ENCODE data around the gene SZT2. TPM values are rescaled to one million over a fixed set of nuclear protein-coding genes. Genes with fewer than 3 reads are reported as not detected.

The SZT2 gene
- 27.9 and 36.4 TPM in 2 replicates for total RNA-seq

DNA sequence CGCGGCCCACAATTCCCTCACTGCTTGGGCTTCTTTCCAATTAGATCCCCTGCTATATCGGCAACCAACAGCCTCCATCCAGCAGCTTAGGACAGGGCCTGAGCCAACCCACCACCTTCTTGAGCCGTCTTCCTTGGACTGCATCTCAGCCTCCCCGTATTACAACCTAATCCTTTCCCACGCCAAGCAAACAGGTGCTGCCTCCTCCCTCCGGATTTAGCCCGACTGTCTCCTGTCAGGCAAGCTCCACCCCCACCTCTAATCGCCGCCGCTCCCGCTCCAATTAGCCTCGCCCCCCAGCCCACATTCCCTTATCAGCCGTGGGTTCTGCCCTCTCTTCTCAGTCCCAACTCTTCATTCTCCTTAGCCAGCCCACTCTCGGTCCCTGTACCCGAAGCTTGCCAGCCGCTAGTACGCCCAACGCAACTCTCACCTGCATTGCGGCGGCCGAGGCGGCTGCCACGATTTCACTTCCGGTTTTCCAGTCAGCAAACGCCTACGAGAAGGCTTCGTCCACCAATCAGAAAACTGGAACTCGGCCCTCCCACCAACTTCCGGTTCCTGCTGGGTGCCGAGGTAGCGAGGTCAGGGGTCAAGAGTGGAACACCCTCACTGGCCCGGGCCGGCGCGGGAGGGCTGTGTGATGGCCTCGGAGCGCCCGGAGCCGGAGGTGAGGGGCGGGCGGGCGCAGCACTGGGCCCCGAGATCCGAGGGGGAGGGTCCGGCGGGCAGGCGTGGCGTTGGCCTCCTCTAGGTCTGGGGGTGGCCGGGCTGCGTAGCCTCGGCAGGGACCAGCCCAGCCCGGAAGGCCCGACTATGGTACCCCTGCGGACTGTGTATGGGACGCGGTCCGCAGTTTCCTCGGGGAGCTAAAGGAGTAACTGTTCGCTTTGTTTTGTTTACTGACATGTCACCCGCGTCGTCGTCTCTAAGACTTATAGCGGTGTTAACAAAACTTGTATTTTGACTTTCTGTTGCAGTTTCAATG lies at the start of gene SZT2, which contains the start of gene MED8:
TSS of gene SZT2 (plus strand) at position 574 of the 988 bp plus-strand sequence. CDS start at position 644, 70 bp downstream.
TSS of gene MED8 (minus strand) at position 475 of the 988 bp plus-strand sequence. CDS start at position 439, 36 bp downstream.

DNA sequence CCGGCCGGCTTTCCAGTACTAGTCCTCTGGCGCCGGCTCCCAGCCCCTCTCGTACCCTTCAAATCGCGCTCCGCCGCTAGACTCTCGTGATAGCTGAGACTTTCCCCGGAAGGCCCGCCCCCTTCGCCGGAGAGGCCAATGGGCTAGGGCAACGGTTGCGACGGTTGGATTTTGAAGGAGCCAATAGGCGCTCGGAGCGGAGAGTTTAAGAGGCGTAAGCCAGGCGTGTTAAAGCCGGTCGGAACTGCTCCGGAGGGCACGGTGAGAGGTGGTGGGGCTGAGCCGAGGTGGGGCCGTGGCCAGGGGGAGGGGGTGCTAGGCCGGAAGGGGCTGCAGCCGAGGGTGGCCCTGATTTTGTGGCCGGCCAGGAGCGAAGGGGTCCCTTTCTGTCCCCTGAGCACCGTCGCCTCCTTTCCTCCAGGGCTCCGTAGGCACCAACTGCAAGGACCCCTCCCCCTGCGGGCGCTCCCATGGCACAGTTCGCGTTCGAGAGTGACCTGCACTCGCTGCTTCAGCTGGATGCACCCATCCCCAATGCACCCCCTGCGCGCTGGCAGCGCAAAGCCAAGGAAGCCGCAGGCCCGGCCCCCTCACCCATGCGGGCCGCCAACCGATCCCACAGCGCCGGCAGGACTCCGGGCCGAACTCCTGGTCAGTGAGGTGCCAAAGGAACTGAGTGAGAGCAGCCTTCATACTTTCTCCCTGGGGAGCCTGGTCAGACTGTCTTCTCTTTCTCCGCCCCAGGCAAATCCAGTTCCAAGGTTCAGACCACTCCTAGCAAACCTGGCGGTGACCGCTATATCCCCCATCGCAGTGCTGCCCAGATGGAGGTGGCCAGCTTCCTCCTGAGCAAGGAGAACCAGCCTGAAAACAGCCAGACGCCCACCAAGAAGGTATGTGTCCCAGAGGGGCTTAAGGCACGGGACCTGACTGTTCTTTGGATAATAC lies 30.7 kb upstream of the SZT2 start, which contains the start of gene CDC20:
TSS of gene CDC20 (plus strand) at position 236 of the 948 bp plus-strand sequence. CDS start at position 471, 235 bp downstream.

DNA sequence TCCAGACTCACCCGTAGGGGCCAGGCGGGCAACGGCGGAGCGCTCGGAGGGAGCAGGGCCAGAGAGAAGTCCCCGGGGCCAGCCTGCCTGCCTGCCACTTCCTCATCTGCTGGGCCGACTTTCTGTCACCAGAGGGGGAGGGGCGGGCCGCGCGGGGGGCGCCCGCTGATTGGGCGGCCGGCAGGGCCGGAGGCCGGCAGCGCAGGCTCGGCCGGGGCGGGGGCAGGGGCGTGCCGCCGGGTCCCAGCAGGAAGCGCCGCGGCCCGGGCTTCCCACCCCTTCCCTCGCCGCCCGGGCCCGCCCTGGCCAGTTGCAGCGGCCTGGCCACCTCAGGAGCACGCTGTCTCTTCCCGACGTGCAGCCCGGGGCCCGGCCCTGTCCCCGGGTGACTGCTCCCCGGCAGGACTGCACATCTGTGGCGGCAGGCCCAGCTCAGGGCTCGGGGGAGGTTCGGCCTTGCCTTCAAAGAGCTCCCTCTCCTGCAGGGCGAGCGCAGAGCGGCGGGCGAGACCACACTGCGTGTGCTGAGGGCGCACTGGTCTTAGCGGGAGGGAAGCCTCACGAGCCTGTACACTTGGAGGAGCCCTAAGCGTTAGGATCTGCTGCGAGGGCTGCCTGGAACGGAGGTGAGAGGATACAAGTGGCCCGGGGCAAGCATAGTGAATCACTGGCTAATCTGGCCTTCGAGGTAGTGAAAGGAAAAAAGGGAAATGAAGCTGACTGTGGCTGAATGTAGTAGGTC lies 21.6 kb upstream of the SZT2 start, which contains the start of gene ELOVL1:
TSS of gene ELOVL1 (minus strand) at position 108 of the 742 bp plus-strand sequence. CDS start 2,402 bp downstream, outside the sequence.

DNA sequence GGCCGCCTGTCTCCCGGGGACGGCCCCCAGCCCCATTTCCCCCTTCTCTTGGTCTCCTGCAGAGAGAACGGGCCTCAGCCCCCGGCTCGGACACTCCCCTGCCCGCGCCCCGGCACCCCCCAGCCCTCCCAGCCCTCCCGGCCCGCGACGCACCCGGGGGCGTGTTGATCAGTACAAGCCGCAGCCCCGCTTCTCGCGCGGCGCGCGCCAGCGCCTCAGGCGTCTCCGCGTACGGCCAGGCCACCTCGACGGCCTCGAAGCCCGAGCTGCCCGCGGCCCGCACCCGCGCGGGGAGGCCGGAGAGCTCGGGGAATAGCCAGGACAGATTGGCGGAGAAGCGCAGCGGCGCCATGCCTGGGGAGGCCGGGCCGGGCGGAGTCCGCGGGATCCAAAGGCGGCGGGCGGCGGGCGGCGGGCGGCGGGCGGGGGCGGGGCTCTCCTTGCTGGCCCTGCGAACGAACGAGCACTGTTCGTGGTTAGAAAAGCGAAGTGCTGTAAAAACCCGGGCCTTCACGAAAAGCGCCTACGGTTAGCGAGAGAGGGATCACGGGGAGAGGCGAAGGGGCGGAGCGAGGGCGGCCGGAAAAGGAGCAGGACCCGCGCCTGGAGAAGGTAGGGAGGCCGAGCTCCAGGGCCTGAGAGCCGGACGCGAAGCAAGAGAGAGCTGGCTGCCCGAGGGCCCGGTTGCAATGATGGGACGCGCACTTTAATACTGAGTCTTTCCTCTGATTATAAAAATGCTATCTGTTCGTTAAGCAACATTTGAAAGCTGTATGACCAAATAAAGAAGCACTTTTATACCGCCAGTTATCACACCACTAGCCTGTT lies 64.0 kb downstream of the SZT2 start, which contains the start of gene HYI:
TSS of gene HYI (minus strand) at position 490 of the 828 bp plus-strand sequence. CDS start at position 352, 138 bp downstream.

Other genes with a start within 250 kb of the SZT2 start
- gene EBNA1BP2, start 217.6 kb upstream of the SZT2 start, total RNA-seq = 57.9 and 83.9 TPM in 2 replicates
- 0.09 and 0.30 TPM in 2 replicates for gene CFAP57, start 217.6 kb upstream of the SZT2 start, total RNA-seq
- not detected in 2 replicates for gene TMEM125, start 119.9 kb upstream of the SZT2 start, total RNA-seq
- gene C1orf210, start 104.3 kb upstream of the SZT2 start, total RNA-seq = not detected in 2 replicates
- 1.2 and 9.2 TPM in 2 replicates for gene TIE1, start 88.9 kb upstream of the SZT2 start, total RNA-seq
- gene MPL, start 52.1 kb upstream of the SZT2 start, total RNA-seq = not detected in 2 replicates
- 3.9 and 43.7 TPM in 2 replicates for gene CDC20, start 30.9 kb upstream of the SZT2 start, total RNA-seq
- gene ELOVL1, start 21.9 kb upstream of the SZT2 start, total RNA-seq = 23.2 and 53.9 TPM in 2 replicates
- gene MED8, start 99 bp upstream of the SZT2 start, total RNA-seq = 73.3 and 85.8 TPM in 2 replicates
- 49.8 and 51.4 TPM in 2 replicates for gene HYI, start 64.0 kb downstream of the SZT2 start, total RNA-seq
- 132 and 573 TPM in 2 replicates for gene PTPRF, start 141.0 kb downstream of the SZT2 start, total RNA-seq